K562 (cell line): Measurements from ENCODE around the gene TMC2. TPM values are rescaled to one million over a fixed set of nuclear protein-coding genes. Genes with fewer than 3 reads are reported as not detected.
A peak's percentile ranks its signal among the peaks of the same experiment; 100 is the strongest.

Experiments used
- CBFA2T2 ChIP-seq: fragments of 450-650 bp; conservative IDR thresholded peaks from 2 replicates; pipeline ENCODE4 v1.6.1; 2017; ENCODE audit warnings: mild to moderate bottlenecking
- CBX3 ChIP-seq, 2 experiments: IDR thresholded peaks; 1 replicate in 1 of 2; 2 replicates in 1 of 2; pipeline ENCODE4 v1.6.1; 2012; ENCODE audit warnings: inconsistent platforms in 2 of 2, low read length in 2 of 2, borderline replicate concordance in 1 of 2, control low read depth in 1 of 2
- GTF2A2 ChIP-seq: IDR thresholded peaks from 2 replicates; pipeline ENCODE4 v1.6.1; 2016; ENCODE audit warnings: mild to moderate bottlenecking, missing genetic modification characterization, missing compliant biosample characterization
- HCFC1 ChIP-seq: IDR thresholded peaks from 2 replicates; pipeline ENCODE4 v1.6.1; 2012; ENCODE audit warnings: low read depth, low read length, improper control_type of control experiment
- PHF8 ChIP-seq: fragments of 200-600 bp; sonication (generic); IDR thresholded peaks from 2 replicates; pipeline ENCODE4 v1.6.1; 2012; ENCODE audit warnings: mixed run types, mild to moderate bottlenecking, inconsistent platforms, low read length, moderate library complexity, borderline replicate concordance
- RAD51 ChIP-seq: fragments of 450-650 bp; IDR thresholded peaks from 2 replicates; pipeline ENCODE4 v1.7.1; 2016; ENCODE audit warnings: low read depth, mild to moderate bottlenecking, borderline replicate concordance
- STAG1 ChIP-seq: sonication (generic); formaldehyde crosslinking; IDR thresholded peaks from 2 replicates; pipeline ENCODE4 v1.5.0; 2020; ENCODE audit warnings: missing genetic modification reagents, borderline replicate concordance
- ZBTB17 ChIP-seq: fragments of 450-650 bp; formaldehyde crosslinking; IDR thresholded peaks from 2 replicates; pipeline ENCODE4 v1.4.0; 2020; ENCODE audit warnings: mild to moderate bottlenecking
- ZFX ChIP-seq: sonication (generic); formaldehyde crosslinking; IDR thresholded peaks from 2 replicates; pipeline ENCODE4 v1.8.0; 2022; ENCODE audit warnings: mild to moderate bottlenecking, missing genetic modification reagents, moderate library complexity
- ZNF175 ChIP-seq: fragments of 200-800 bp; sonication (Bioruptor generic); IDR thresholded peaks from 2 replicates; pipeline ENCODE4 v1.6.1; 2016; ENCODE audit warnings: low read depth, mild to moderate bottlenecking, missing genetic modification characterization, missing compliant biosample characterization
- polyA plus RNA-seq, 8 experiments: library from polyadenylated mRNA; depleted of rRNA in 4 of 8; stranded (reverse) in 5 of 8; unstranded in 3 of 8; fragments of >200 nt; fragmentation: Nextera tagmentation in 2 of 8; fragmentation: Illumina TruSeq in 1 of 8; extraction: Ambion mirVana in 2 of 8; extraction: Trizol in 1 of 8; gene quantifications; 2 replicates each; pipeline versions ENCODE4 v1.2.1 to v1.2.3, GENCODE V29; 2011 to 2014; ENCODE audit warnings: inconsistent platforms in 1 of 8, missing spikeins in 1 of 8
- total RNA-seq, 7 experiments: library from RNA; depleted of rRNA in 6 of 7; stranded (reverse); fragments of >200 nt in 6 of 7; fragmentation: Illumina TruSeq in 2 of 7; extraction: Trizol in 2 of 7; gene quantifications; 2 replicates each; pipeline versions ENCODE4 v1.2.1 to v1.2.3, GENCODE V29; 2011 to 2021; ENCODE audit warnings: low replicate concordance in 1 of 7
- TF ChIP-seq, protein P1 (sequence below): sonication (generic); formaldehyde crosslinking; IDR thresholded peaks from 2 replicates; pipeline ENCODE4 v1.9.0; 2022; ENCODE audit warnings: mild to moderate bottlenecking, missing genetic modification reagents
- TF ChIP-seq, protein P2 (sequence below), 2 experiments: fragments of 450-650 bp; IDR thresholded peaks; 2 replicates each; pipeline ENCODE4 v1.6.1; 2018; ENCODE audit warnings: mild to moderate bottlenecking in 2 of 2, low read depth in 1 of 2; ENCODE audit not compliant: partially characterized antibody in 2 of 2
- TF ChIP-seq, protein P3 (sequence below): fragments of 450-650 bp; IDR thresholded peaks from 2 replicates; pipeline ENCODE4 v1.6.1; 2017; ENCODE audit warnings: antibody characterized with exemption, mild to moderate bottlenecking
- TF ChIP-seq, protein P4 (sequence below): fragments of 250-450 bp; sonication (Bioruptor Pico); IDR thresholded peaks from 2 replicates; pipeline ENCODE4 v1.8.0; 2021; ENCODE audit warnings: moderate library complexity, mild to moderate bottlenecking, inconsistent platforms

Gene TMC2
- total and polyA plus RNA-seq, 9 of the 15 experiments (the other 6 are each of a cell fraction or from before 2014, with no cell fraction given) = not detected

DNA sequence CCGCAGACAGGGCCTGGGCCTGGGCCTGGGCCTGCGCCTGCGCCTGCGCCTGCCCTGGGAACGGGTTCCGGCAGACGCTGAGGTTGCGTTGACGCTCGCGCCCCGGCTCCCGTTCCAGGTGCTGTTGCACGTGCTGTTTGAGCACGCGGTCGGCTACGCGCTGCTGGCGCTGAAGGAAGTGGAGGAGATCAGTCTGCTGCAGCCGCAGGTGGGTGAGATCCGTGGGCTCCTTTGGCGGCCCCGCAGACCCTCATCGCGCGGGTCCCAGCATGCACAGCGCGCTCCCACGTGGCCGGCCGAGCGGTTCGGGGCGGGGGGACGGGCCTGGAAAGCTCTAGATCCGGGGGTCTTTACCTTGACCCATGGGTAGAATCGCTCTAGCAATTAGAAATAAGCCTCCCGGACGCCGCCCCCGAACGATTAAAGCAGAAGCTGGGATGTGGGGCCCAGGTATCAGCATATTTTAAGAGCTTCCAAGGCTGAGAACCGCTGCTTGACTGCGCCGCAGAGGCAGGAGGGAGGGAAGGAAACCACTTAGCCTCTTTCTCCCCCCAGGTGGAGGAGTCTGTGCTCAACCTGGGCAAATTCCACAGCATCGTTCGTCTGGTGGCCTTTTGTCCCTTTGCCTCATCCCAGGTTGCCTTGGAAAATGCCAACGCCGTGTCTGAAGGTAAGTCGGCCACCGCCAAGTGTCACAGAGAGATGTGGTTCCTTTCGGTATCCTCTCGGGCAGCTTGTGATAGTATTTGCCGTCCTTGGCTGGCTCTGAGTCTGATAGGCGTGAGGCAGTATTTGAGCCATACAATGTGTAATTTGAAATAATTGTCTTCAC is 116.6 kb downstream of the TMC2 start (continued):
- TF ChIP-seq PHF8 (peak; percentile 24; the same call in 1 of the 2 replicates), ZBTB17 (CRISPR knock-in tag) (0 out of 2 replicates have a peak, but pooled peaks have one; percentile 30), GTF2A2 (tag) (no peak), ZNF175 (CRISPR knock-in tag) (no peak), CBX3 (IDR thresholded peaks at IDR 0.05; ENCODE audit: borderline replicate concordance in 1 of 2, low read length in 2 of 2) (no peak), RAD51 (peak; percentile 66), CBFA2T2 (0 out of 2 replicates have a peak, but pooled peaks have one; percentile 4), ZFX (CRISPR knock-in tag) (peak; percentile 73), HCFC1 (no peak), STAG1 (CRISPR knock-in tag) (0 out of 2 replicates have a peak, but pooled peaks have one; percentile 22)
- TF ChIP-seq, protein P1, sequence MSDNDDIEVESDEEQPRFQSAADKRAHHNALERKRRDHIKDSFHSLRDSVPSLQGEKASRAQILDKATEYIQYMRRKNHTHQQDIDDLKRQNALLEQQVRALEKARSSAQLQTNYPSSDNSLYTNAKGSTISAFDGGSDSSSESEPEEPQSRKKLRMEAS = peak; percentile 90
- TF ChIP-seq, protein P2, sequence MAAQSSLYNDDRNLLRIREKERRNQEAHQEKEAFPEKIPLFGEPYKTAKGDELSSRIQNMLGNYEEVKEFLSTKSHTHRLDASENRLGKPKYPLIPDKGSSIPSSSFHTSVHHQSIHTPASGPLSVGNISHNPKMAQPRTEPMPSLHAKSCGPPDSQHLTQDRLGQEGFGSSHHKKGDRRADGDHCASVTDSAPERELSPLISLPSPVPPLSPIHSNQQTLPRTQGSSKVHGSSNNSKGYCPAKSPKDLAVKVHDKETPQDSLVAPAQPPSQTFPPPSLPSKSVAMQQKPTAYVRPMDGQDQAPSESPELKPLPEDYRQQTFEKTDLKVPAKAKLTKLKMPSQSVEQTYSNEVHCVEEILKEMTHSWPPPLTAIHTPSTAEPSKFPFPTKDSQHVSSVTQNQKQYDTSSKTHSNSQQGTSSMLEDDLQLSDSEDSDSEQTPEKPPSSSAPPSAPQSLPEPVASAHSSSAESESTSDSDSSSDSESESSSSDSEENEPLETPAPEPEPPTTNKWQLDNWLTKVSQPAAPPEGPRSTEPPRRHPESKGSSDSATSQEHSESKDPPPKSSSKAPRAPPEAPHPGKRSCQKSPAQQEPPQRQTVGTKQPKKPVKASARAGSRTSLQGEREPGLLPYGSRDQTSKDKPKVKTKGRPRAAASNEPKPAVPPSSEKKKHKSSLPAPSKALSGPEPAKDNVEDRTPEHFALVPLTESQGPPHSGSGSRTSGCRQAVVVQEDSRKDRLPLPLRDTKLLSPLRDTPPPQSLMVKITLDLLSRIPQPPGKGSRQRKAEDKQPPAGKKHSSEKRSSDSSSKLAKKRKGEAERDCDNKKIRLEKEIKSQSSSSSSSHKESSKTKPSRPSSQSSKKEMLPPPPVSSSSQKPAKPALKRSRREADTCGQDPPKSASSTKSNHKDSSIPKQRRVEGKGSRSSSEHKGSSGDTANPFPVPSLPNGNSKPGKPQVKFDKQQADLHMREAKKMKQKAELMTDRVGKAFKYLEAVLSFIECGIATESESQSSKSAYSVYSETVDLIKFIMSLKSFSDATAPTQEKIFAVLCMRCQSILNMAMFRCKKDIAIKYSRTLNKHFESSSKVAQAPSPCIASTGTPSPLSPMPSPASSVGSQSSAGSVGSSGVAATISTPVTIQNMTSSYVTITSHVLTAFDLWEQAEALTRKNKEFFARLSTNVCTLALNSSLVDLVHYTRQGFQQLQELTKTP (IDR thresholded peaks at IDR 0.05; ENCODE audit: low read depth in 1 of 2, partially characterized antibody in 2 of 2) = no peak
- TF ChIP-seq, protein P3, sequence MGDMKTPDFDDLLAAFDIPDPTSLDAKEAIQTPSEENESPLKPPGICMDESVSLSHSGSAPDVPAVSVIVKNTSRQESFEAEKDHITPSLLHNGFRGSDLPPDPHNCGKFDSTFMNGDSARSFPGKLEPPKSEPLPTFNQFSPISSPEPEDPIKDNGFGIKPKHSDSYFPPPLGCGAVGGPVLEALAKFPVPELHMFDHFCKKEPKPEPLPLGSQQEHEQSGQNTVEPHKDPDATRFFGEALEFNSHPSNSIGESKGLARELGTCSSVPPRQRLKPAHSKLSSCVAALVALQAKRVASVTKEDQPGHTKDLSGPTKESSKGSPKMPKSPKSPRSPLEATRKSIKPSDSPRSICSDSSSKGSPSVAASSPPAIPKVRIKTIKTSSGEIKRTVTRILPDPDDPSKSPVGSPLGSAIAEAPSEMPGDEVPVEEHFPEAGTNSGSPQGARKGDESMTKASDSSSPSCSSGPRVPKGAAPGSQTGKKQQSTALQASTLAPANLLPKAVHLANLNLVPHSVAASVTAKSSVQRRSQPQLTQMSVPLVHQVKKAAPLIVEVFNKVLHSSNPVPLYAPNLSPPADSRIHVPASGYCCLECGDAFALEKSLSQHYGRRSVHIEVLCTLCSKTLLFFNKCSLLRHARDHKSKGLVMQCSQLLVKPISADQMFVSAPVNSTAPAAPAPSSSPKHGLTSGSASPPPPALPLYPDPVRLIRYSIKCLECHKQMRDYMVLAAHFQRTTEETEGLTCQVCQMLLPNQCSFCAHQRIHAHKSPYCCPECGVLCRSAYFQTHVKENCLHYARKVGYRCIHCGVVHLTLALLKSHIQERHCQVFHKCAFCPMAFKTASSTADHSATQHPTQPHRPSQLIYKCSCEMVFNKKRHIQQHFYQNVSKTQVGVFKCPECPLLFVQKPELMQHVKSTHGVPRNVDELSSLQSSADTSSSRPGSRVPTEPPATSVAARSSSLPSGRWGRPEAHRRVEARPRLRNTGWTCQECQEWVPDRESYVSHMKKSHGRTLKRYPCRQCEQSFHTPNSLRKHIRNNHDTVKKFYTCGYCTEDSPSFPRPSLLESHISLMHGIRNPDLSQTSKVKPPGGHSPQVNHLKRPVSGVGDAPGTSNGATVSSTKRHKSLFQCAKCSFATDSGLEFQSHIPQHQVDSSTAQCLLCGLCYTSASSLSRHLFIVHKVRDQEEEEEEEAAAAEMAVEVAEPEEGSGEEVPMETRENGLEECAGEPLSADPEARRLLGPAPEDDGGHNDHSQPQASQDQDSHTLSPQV = peak; percentile 62
- TF ChIP-seq, protein P4, sequence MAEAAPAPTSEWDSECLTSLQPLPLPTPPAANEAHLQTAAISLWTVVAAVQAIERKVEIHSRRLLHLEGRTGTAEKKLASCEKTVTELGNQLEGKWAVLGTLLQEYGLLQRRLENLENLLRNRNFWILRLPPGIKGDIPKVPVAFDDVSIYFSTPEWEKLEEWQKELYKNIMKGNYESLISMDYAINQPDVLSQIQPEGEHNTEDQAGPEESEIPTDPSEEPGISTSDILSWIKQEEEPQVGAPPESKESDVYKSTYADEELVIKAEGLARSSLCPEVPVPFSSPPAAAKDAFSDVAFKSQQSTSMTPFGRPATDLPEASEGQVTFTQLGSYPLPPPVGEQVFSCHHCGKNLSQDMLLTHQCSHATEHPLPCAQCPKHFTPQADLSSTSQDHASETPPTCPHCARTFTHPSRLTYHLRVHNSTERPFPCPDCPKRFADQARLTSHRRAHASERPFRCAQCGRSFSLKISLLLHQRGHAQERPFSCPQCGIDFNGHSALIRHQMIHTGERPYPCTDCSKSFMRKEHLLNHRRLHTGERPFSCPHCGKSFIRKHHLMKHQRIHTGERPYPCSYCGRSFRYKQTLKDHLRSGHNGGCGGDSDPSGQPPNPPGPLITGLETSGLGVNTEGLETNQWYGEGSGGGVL (CRISPR knock-in tag) = no peak
